22Rv1 (cell line): ENCODE data around the gene CYP19A1.

Source experiments
- ZFX ChIP-seq: fragments of 450-650 bp; IDR thresholded peaks from 2 replicates; pipeline ENCODE4 v1.6.1; 2017; ENCODE audit warnings: antibody characterized with exemption, borderline replicate concordance
- TF ChIP-seq, protein P1 (sequence below): fragments of 450-650 bp; IDR thresholded peaks from 2 replicates; pipeline ENCODE4 v1.5.1; 2017; ENCODE audit warnings: mild to moderate bottlenecking

DNA sequence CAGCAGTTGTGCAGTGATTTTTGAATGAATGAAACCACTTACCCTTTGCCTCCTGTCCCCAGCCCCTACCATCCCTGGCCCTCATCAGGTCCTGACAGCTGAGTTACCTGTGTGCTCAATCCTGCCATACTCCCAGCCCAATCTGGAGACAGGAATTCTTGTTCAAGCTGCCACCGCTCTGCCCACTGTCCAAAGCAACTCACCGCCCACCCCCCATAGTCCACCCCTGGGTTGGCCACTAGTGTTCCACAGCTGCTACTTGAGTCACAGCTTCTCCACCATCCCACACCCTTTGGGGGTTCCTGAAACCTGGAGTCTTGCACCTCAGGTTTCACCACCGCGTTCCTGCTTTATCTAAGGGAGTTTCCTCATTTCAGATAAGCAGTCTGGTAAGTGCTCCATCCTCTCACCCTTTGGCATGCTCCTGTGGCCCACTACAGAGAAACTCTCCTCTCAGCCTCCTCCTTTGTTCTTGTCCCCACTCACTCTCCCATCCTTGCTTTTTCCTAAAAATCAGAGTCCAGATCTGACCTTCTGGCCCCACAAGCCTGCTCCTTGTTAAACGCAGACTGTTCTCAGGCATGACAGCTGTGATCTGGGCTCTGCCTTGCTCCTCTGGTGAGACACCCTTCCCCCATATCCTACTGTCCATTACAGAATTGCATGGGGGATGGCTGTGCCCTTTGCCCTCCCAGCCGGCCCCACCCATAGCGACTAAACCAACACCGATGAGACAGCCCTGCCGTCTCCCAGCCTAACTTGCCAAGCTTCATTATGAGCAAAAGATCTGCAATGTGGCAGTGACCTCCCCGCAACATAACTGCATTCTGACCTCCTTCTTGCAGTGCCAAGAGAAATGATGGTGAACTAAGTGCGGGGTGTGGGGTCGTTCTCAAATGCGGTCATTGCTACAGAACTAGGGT is 50.0 kb downstream of the CYP19A1 start:
- TF ChIP-seq, protein P1, sequence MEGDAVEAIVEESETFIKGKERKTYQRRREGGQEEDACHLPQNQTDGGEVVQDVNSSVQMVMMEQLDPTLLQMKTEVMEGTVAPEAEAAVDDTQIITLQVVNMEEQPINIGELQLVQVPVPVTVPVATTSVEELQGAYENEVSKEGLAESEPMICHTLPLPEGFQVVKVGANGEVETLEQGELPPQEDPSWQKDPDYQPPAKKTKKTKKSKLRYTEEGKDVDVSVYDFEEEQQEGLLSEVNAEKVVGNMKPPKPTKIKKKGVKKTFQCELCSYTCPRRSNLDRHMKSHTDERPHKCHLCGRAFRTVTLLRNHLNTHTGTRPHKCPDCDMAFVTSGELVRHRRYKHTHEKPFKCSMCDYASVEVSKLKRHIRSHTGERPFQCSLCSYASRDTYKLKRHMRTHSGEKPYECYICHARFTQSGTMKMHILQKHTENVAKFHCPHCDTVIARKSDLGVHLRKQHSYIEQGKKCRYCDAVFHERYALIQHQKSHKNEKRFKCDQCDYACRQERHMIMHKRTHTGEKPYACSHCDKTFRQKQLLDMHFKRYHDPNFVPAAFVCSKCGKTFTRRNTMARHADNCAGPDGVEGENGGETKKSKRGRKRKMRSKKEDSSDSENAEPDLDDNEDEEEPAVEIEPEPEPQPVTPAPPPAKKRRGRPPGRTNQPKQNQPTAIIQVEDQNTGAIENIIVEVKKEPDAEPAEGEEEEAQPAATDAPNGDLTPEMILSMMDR = no peak
- TF ChIP-seq ZFX = no peak
